WTC11 (cell line): Measurements from ENCODE around the gene ZWINT. TPM values are rescaled to one million over a fixed set of nuclear protein-coding genes. Genes with fewer than 3 reads are reported as not detected.

ENCODE experiments used
- ATAC-seq: fragments of 200-7000 bp; cut with Tn5 transposase; 2 replicates; pipeline ENCODE4 v1.10.0; 2021; ENCODE audit warnings: mild to moderate bottlenecking, moderate library complexity
- CTCF ChIA-PET: fragments of 300-600 bp; sonication (Branson Sonifier 250); formaldehyde crosslinking; loops from one replicate; lab custom pipeline; 2021; ENCODE audit warnings: antibody characterized with exemption; lab: Charles Lee
- POLR2A ChIA-PET: fragments of 350-600 bp; sonication (Branson Sonifier 250); formaldehyde crosslinking; loops from one replicate; lab custom pipeline; 2021; ENCODE audit warnings: antibody characterized with exemption; lab: Charles Lee
- DNase-seq: peaks from one replicate; pipeline ENCODE4 v3.0.0; 2021; ENCODE audit warnings: low spot score
- H3K27ac Mint-ChIP-seq: 2 replicates; pipeline ENCODE4 v1.8.0; 2021; ENCODE audit warnings: mixed read lengths
- H3K27me3 Mint-ChIP-seq: 2 replicates; pipeline ENCODE4 v1.8.0; 2021; ENCODE audit warnings: low read depth, mild to moderate bottlenecking, moderate library complexity, mixed read lengths
- H3K36me3 Mint-ChIP-seq: 2 replicates; pipeline ENCODE4 v1.8.0; 2021; ENCODE audit warnings: mixed read lengths
- H3K4me1 Mint-ChIP-seq: 2 replicates; pipeline ENCODE4 v1.8.0; 2022; ENCODE audit warnings: mixed read lengths
- H3K4me3 Mint-ChIP-seq: 2 replicates; pipeline ENCODE4 v1.8.0; 2021; ENCODE audit warnings: mild to moderate bottlenecking, moderate library complexity, mixed read lengths
- H3K9me3 Mint-ChIP-seq: 2 replicates; pipeline ENCODE4 v1.8.0; 2021; ENCODE audit warnings: mixed read lengths
- ATF6 ChIP-seq: sonication (generic); formaldehyde crosslinking; IDR thresholded peaks from 2 replicates; pipeline ENCODE4 v1.8.1; 2023; ENCODE audit warnings: mild to moderate bottlenecking, missing genetic modification reagents
- CDX4 ChIP-seq: fragments of 250-450 bp; sonication (Bioruptor Pico); IDR thresholded peaks from 2 replicates; pipeline ENCODE4 v1.9.0; 2021; ENCODE audit warnings: moderate library complexity, mild to moderate bottlenecking, inconsistent platforms, borderline replicate concordance
- E2F1 ChIP-seq: sonication (generic); formaldehyde crosslinking; IDR thresholded peaks from 2 replicates; pipeline ENCODE4 v1.8.0; 2022; ENCODE audit warnings: mild to moderate bottlenecking, missing genetic modification reagents
- E2F4 ChIP-seq: sonication (generic); formaldehyde crosslinking; IDR thresholded peaks from 2 replicates; pipeline ENCODE4 v1.8.1; 2022; ENCODE audit warnings: low read depth, mild to moderate bottlenecking, moderate library complexity, missing genetic modification reagents, borderline replicate concordance
- EMX1 ChIP-seq: fragments of 250-450 bp; sonication (Bioruptor Pico); IDR thresholded peaks from 2 replicates; pipeline ENCODE4 v1.8.0; 2021; ENCODE audit warnings: mild to moderate bottlenecking
- ESRRA ChIP-seq: sonication (generic); formaldehyde crosslinking; IDR thresholded peaks from 2 replicates; pipeline ENCODE4 v1.8.1; 2022; ENCODE audit warnings: mild to moderate bottlenecking, missing genetic modification reagents, borderline replicate concordance
- FOXJ3 ChIP-seq: sonication (generic); formaldehyde crosslinking; IDR thresholded peaks from 2 replicates; pipeline ENCODE4 v1.9.0; 2021; ENCODE audit warnings: missing genetic modification reagents, mild to moderate bottlenecking, borderline replicate concordance
- MLX ChIP-seq: sonication (generic); formaldehyde crosslinking; IDR thresholded peaks from 2 replicates; pipeline ENCODE4 v1.8.1; 2023; ENCODE audit warnings: mild to moderate bottlenecking, missing genetic modification reagents, moderate library complexity
- MXD4 ChIP-seq: fragments of 250-450 bp; sonication (Bioruptor Pico); IDR thresholded peaks from 2 replicates; pipeline ENCODE4 v1.8.0; 2021; ENCODE audit warnings: mild to moderate bottlenecking, moderate library complexity, borderline replicate concordance
- NFE2L1 ChIP-seq: sonication (generic); formaldehyde crosslinking; IDR thresholded peaks from 2 replicates; pipeline ENCODE4 v1.8.1; 2023; ENCODE audit warnings: missing genetic modification reagents
- NR1H2 ChIP-seq: sonication (generic); formaldehyde crosslinking; IDR thresholded peaks from 2 replicates; pipeline ENCODE4 v1.9.0; 2021; ENCODE audit warnings: mild to moderate bottlenecking, moderate library complexity, missing genetic modification reagents
- RELA ChIP-seq: sonication (generic); formaldehyde crosslinking; IDR thresholded peaks from 2 replicates; pipeline ENCODE4 v1.8.1; 2022; ENCODE audit warnings: missing genetic modification reagents, mild to moderate bottlenecking, borderline replicate concordance
- ZNF232 ChIP-seq: sonication (generic); formaldehyde crosslinking; IDR thresholded peaks from 2 replicates; pipeline ENCODE4 v1.8.0; 2022; ENCODE audit warnings: mild to moderate bottlenecking, missing genetic modification reagents
- ZNF423 ChIP-seq: fragments of 250-450 bp; sonication (Bioruptor Pico); IDR thresholded peaks from 2 replicates; pipeline ENCODE4 v2.1.2; 2022; ENCODE audit warnings: mild to moderate bottlenecking, moderate library complexity
- ZNF425 ChIP-seq: fragments of 250-450 bp; sonication (Bioruptor Pico); conservative IDR thresholded peaks from 2 replicates; pipeline ENCODE4 v1.9.0; 2021; ENCODE audit warnings: mild to moderate bottlenecking
- ZNF532 ChIP-seq: fragments of 250-450 bp; sonication (Bioruptor Pico); IDR thresholded peaks from 2 replicates; pipeline ENCODE4 v1.9.0; 2021; ENCODE audit warnings: mild to moderate bottlenecking, borderline replicate concordance
- total RNA-seq: library from RNA; stranded (reverse); gene quantifications from 3 replicates; pipeline ENCODE4 v1.2.3, GENCODE V29; 2021

ZWINT gene
- total RNA-seq, 1 experiment from 2014 or later, result 67.8 TPM

- no peaks in the 10 kb centered on the region for H3K36me3 Mint-ChIP-seq
- ChIA-PET POLR2A (no interaction called here), CTCF (no interaction called here)
- H3K27me3 Mint-ChIP-seq, result no peaks in the 10 kb centered on the region
- H3K9me3 Mint-ChIP-seq, result no peaks in the 10 kb centered on the region
- ATAC-seq, result no peak
- no peak overlapping the region for H3K27ac Mint-ChIP-seq
- no peaks in the 10 kb centered on the region for H3K4me1 Mint-ChIP-seq
- no peak overlapping the region for H3K4me3 Mint-ChIP-seq
- DNase-seq, result no peak
- no peak for TF ChIP-seq RELA (CRISPR knock-in tag)
- TF ChIP-seq ZNF232 (CRISPR knock-in tag), result no peak
- TF ChIP-seq FOXJ3, result no peak
- no peak for TF ChIP-seq MXD4
- TF ChIP-seq NR1H2 (CRISPR knock-in tag), result no peak
- no peak for TF ChIP-seq ZNF423 (CRISPR knock-in tag)
- TF ChIP-seq ATF6 (CRISPR knock-in tag), result no peak
- no peak for TF ChIP-seq E2F4 (CRISPR knock-in tag)
- no peak for TF ChIP-seq CDX4 (CRISPR knock-in tag)
- no peak for TF ChIP-seq ZNF532 (CRISPR knock-in tag)
- TF ChIP-seq ESRRA, result no peak
- TF ChIP-seq E2F1 (CRISPR knock-in tag), result no peak
- TF ChIP-seq EMX1 (CRISPR knock-in tag), result no peak
- no peak for TF ChIP-seq NFE2L1 (CRISPR knock-in tag)
- TF ChIP-seq ZNF425 (CRISPR knock-in tag), result no peak
- TF ChIP-seq MLX, result no peak
Observed at GRCh38 chr10:56346845-56347415, 14.1 kb downstream of the ZWINT start.
